Stimulated activated CD4-positive, alpha-beta T cell treated with anti-CD3 and anti-CD28 coated beads, TNF-alpha, amount 100 ng/mL, for 48 hours (primary cell): ENCODE measurements around the gene CLTCL1.
A peak's percentile ranks its signal among the peaks of the same experiment; 100 is the strongest.
"Not testable (repeated sequence)": the region's sequence is repeated elsewhere in the genome, so short reads cannot be mapped to it uniquely, and the experiment has no call there.

Experiments
- DNase-seq, 3 donors: peaks; one replicate each; pipeline ENCODE4 v3.0.0-alpha.2; 2020; ENCODE audit warnings: low read depth in 3 of 3

CLTCL1 gene

GRCh38 chr22:19291580-19292457 lies at the start of gene CLTCL1:
TSS of gene CLTCL1 (minus strand) at chr22:19291719. CDS start at chr22:19291641, 78 bp downstream.
- peak; percentile 38 to 74 (median 43) for DNase-seq

DNA sequence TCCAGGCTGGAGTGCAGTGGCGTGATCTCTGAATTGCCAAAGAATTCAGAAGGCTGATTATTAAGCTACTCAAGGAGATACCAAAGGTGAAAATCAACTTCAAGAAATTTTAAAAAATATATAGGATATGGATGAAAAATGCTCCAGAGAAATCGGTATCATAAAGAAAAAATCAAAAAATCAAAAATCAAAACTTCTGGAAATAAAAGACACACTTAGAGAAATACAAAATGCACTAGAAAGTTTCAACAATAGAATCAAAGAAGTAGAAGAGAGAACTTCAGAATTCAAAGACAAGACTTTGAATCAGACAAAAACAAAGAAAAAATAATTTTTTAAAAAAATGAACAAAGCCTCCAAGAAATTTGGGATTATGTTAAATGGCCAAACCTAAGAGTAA lies 45.6 kb upstream of the CLTCL1 start:
- DNase-seq, result no peak

- DNase-seq, result no peak
Measured at GRCh38 chr22:19336133-19337075, 44.9 kb upstream of the CLTCL1 start.

DNA sequence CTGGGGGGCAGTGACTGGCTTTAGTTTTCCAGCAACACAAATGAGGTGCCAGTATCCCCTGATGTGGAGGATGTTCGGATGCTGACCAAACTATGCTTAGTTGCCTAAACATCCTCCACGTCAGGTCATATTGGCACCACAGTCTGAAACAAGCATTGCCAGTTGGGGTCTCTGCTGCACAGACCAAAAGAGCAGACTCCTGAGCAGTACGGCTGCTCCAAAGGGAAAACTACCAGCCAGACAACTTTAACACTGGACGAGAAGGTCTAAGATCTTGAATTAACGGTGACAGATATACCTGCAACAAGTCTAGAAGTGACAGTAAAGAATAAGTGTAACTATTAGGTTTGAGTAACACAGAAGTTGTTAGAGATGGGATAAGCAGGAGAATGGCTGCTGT lies 40.5 kb upstream of the CLTCL1 start:
- DNase-seq, result no peak

GRCh38 chr22:19331474-19331873 lies 40.0 kb upstream of the CLTCL1 start:
- no peak for DNase-seq

- DNase-seq, result no peak
Measured at GRCh38 chr22:19330865-19331418, 39.4 kb upstream of the CLTCL1 start.

- not testable (repeated sequence) for DNase-seq
Measured at GRCh38 chr22:19330205-19330604, 38.7 kb upstream of the CLTCL1 start.

- DNase-seq, result no peak
Measured at GRCh38 chr22:19329454-19329853, 37.9 kb upstream of the CLTCL1 start.

DNA sequence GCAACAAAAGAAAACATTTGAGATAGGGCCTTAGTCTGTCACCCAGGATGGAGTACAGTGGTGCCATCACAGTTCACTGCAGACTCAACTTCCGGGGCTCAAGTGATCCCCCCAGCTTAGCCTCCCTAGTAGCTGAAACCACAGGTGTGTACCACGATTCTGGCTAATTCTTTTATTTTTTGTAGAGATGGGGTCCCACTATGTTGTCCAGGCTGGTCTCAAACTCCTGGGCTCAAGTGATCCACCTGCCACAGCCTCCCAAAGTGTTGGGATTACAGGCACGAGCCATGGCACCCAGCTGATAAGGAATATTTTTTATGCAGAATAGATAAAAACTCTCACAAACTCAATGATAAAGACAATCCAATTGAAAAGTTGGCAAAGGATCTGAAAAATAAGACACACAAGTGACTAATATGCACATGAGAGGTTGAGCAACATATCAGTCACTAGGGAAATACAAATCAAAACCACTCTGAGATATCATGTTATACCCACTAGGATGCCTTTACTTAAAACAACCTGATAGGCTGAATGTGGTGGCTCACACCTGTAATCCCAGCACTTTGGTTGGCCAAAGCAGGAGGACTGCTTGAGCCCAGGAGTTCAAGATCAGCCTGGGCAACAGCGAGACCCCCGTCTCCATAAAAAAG lies 33.9 kb upstream of the CLTCL1 start:
- no peak for DNase-seq

GRCh38 chr22:19323420-19323819 lies 31.9 kb upstream of the CLTCL1 start:
- DNase-seq, result not testable (repeated sequence)

DNA sequence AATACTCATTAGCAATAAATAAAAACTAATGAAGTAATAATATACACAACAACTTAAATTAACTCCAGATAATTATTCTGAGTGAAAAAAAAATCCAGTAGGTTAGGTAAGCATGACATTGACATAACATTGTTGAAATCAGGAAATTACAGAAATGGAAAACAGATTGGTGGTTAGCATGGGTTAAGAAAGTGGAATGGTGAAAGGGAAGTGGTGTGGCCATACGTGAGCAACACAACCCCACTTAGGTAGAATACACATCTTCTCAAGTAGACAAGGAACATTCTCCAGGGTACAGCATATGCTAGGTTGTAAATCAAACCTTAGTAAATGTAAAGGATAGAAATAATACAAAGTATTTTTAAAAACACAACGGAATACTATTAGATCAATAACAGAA lies 30.2 kb upstream of the CLTCL1 start:
- DNase-seq, result no peak

GRCh38 chr22:19320136-19320535 lies 28.6 kb upstream of the CLTCL1 start:
- not testable (repeated sequence) for DNase-seq

DNA sequence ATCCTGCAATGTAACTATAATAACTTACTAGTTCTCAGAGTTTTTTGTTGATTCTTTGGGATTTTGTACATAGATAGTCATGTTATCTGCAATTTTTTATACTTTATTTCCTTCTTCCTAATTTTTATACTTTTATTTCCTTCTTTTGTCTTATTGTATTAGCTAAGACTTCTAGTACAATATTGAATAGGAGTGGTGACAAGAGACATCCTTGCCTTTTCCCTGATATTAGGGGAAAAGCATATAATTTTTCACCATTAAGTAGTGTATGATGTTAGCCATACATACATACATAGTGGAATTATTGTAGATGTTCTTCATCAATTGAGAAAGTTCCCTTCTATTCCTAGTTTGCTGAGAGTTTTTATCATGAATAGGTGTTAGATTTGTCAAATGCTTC lies 27.8 kb upstream of the CLTCL1 start:
- DNase-seq, result no peak

GRCh38 chr22:19317865-19318264 lies 26.3 kb upstream of the CLTCL1 start:
- no peak for DNase-seq

GRCh38 chr22:19307872-19308271 lies 16.4 kb upstream of the CLTCL1 start:
- DNase-seq, result no peak

DNA sequence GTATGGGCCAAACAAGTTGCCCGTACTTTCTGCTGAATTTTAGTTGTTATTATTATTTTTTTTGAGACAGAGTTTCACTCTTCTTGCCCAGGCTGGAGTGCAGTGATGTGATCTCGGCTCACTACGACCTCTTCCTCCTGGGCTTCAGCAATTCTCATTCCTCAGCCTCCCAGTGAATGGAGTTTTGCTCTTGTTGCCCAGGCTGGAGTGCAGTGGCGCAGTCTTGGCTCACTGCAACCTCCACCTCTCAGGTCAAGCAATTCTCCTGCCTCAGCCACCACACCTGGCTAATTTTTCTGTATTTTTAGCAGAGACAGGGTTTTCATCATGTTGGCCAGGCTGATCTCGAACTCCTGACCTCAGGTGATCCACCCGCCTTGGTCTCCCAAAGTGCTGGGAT lies 15.0 kb upstream of the CLTCL1 start:
- DNase-seq, result not testable (repeated sequence)

- DNase-seq, result no peak
Measured at GRCh38 chr22:19304547-19304946, 13.0 kb upstream of the CLTCL1 start.

DNA sequence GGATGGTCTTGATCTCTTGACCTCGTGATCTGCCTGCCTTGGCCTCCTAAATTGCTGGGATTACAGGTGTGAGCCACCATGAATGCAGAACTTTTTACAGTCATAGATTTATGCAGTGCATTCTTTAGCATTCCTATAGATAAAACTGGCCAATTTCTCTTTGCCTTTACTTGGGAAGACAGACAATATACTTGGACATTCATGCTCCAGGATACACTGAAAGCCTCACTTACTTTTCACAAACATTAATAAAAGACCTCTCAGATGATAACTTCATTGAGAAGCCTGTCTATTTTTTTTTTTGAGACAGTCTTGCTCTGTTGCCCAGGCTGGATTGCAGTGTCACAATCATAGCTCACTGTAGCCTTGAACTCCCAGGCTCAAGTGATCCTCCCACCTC lies 12.3 kb upstream of the CLTCL1 start:
- DNase-seq, result no peak

DNA sequence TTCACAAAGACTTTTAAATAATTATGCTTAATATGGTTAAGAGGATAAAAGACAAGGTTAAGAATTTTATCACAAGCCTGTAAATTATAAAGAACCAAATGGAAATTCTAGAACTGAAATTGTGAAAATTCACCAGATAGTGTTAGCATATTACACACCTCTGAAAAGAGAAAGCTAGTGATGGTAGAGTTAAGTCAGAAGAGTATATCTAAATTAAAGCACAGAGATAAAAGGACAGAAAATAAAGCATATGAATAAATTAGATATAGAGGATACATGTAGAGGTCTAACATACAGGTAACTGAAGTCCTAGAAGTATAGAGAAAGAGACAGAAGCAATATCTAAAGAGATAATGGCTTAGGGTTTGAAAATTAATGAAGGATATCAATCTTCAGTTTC lies 4.2 kb upstream of the CLTCL1 start:
- DNase-seq, result no peak

DNA sequence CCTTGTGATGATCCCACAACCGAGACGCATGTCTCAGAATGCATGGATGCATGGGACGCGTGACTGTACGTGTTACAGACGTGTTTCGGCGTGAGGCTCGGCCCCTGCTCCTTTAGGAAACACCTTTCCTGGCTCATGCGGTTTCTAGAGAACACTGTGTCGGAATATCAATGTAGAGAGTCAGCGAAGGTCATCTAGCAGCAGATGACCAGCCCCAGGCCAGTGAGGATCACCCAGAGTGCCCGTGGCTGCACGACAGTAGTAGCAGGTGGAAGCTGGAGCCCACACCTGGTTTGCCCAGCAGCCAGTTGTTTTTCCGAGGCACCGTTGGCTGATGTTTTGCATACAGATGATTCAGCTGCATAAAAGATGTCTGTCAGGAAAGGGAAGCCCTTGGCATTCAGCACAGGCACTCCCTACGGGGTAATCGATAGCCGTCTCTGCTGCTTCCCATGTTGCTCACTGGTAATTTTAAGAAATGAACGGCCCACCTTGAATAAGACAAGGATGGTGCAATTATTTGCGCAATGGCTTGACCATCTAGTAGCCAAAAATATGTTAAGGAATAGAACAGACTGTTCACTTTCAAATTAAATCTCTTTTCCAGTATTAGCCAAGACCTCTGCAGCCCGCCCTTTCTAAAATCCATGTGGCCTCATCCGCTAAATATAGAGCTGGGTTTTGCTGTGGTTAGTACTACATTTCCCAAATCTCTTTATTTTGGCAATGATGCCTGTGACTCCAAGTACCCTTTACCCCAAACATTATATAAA lies 1.1 kb upstream of the CLTCL1 start:
- DNase-seq, result no peak

GRCh38 chr22:19291218-19291579 lies 320 bp downstream of the CLTCL1 start:
- no peak for DNase-seq
